CD4-positive, alpha-beta memory T cell (primary cell): ENCODE results near the gene MERTK. TPM values are rescaled to one million over a fixed set of nuclear protein-coding genes. Genes with fewer than 3 reads are reported as not detected.
"Not testable (repeated sequence)": the region's sequence is repeated elsewhere in the genome, so short reads cannot be mapped to it uniquely, and the experiment has no call there.

Experiments used
- CTCF ChIA-PET: fragments of 350-600 bp; sonication (Branson Sonifier 250); formaldehyde crosslinking; loops from one replicate; lab custom pipeline; 2021; ENCODE audit warnings: inconsistent platforms; ENCODE audit not compliant: partially characterized antibody; lab: Charles Lee
- POLR2A ChIA-PET: fragments of 350-600 bp; sonication (Branson Sonifier 250); formaldehyde crosslinking; loops from one replicate; lab custom pipeline; 2021; ENCODE audit not compliant: partially characterized antibody; lab: Charles Lee
- DNase-seq, 5 donors: peaks; one replicate each; pipeline versions ENCODE4 v3.0.0 to v3.0.0-alpha.2; 2020 to 2022; ENCODE audit warnings: mixed read lengths in 1 of 5
- H3K27ac ChIP-seq: one replicate; pipeline ENCODE4 v1.7.0; 2013; ENCODE audit warnings: low read depth, low read length
- H3K27me3 ChIP-seq: 2 replicates; pipeline ENCODE4 v1.7.0; 2013; ENCODE audit warnings: mild to moderate bottlenecking, low read length, moderate library complexity; ENCODE audit not compliant: insufficient read depth
- H3K36me3 ChIP-seq: 2 replicates; pipeline ENCODE4 v1.7.0; 2013; ENCODE audit warnings: mild to moderate bottlenecking, low read length, moderate library complexity; ENCODE audit not compliant: insufficient read depth
- H3K4me1 ChIP-seq: 2 replicates; pipeline ENCODE4 v1.7.0; 2013; ENCODE audit warnings: mild to moderate bottlenecking, low read length, moderate library complexity; ENCODE audit not compliant: insufficient read depth
- H3K4me3 ChIP-seq, 2 donors: one replicate each; pipeline ENCODE4 v1.7.0; 2013; ENCODE audit warnings: low read length in 2 of 2, mild to moderate bottlenecking in 1 of 2
- H3K9me3 ChIP-seq, 2 donors: one replicate each; pipeline ENCODE4 v1.7.0; 2013; ENCODE audit warnings: low read length in 2 of 2, control low read depth in 1 of 2; ENCODE audit not compliant: control insufficient read depth in 1 of 2
- H3K27ac Mint-ChIP-seq, 7 donors: one replicate each; pipeline ENCODE4 v1.8.0; 2020 to 2021; ENCODE audit warnings: mixed read lengths in 7 of 7, mild to moderate bottlenecking in 6 of 7, inconsistent platforms in 3 of 7, moderate library complexity in 3 of 7
- H3K27me3 Mint-ChIP-seq, 2 donors: one replicate each; pipeline ENCODE4 v1.8.0; 2020 to 2021; ENCODE audit warnings: mixed read lengths in 2 of 2
- H3K36me3 Mint-ChIP-seq, 2 donors: one replicate each; pipeline ENCODE4 v1.8.0; 2020 to 2021; ENCODE audit warnings: mixed read lengths in 2 of 2, inconsistent platforms in 1 of 2, mild to moderate bottlenecking in 1 of 2
- H3K4me1 Mint-ChIP-seq, 4 donors: one replicate each; pipeline ENCODE4 v1.8.0; 2020 to 2021; ENCODE audit warnings: mixed read lengths in 4 of 4, mild to moderate bottlenecking in 1 of 4
- H3K4me3 Mint-ChIP-seq, 8 donors: one replicate each; pipeline ENCODE4 v1.8.0; 2020 to 2021; ENCODE audit warnings: mixed read lengths in 8 of 8, mild to moderate bottlenecking in 7 of 8, moderate library complexity in 6 of 8, inconsistent platforms in 3 of 8
- H3K9me3 Mint-ChIP-seq, 8 donors: one replicate each; pipeline ENCODE4 v1.8.0; 2020 to 2021; ENCODE audit warnings: mixed read lengths in 8 of 8, mild to moderate bottlenecking in 5 of 8, inconsistent platforms in 3 of 8, moderate library complexity in 1 of 8
- intact Hi-C: fragments of 100-400 bp; cut with micrococcal nuclease; formaldehyde crosslinking; loops from one replicate; pipeline ENCODE4 v1.15.1; 2023
- polyA plus RNA-seq, 2 donors: library from polyadenylated mRNA; unstranded; fragments of 300-500 nt; fragmentation: Illumina TruSeq; gene quantifications; one replicate each; pipeline ENCODE4 v1.2.3, GENCODE V29; 2021
- total RNA-seq, 2 experiments: library from RNA; stranded (reverse); gene quantifications; one replicate each; pipeline ENCODE4 v1.2.3, GENCODE V29; 2021

MERTK gene
- total and polyA plus RNA-seq, 4 experiments from 2014 or later: 0.09 to 0.67 (median 0.45) TPM

DNA sequence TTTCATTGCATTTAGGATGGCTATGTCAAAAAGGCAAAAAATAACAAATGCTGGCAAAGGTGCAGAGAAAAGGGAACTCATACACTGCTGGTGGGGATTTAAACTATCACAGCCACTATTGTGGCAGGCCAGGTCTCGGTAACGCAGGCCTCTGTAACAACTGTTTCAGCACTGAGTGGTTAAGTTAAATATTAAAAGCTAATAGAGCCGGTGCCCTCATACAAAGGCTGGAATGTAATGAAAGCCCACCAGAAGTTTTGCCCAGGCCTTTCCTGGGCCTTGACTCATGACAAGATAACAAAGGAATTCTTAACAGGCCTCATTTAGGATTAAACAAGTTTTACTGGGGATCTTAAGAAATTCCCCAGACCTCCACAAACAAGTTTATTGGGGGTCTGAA, 10.7 kb downstream of the MERTK start:
- POLR2A ChIA-PET: no interaction called here

DNA sequence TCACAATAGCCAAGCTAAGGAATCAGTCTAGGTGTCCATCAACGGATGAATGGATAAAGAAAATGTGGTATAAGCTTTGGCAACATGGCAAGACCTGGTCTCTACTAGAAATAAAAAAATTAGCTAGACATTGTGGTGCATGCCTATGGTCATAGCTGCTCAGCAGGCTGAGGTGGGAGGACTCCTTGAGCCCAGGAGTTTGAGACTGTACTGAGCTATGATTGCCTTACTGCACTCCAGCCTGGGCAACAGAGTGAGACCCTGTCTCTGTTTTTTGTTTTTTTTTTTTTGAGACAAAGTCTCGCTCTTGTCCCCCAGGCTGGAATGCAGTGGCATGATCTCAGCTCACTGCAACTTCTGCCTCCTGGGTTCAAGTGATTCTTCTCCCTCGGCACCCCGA, 11.6 kb downstream of the MERTK start:
- H3K9me3 Mint-ChIP-seq, H3K4me3 Mint-ChIP-seq, CTCF ChIA-PET, H3K27me3 Mint-ChIP-seq, H3K27ac ChIP-seq, H3K9me3 ChIP-seq, intact Hi-C loops, H3K4me1 Mint-ChIP-seq, H3K4me1 ChIP-seq, H3K4me3 ChIP-seq, H3K27ac Mint-ChIP-seq, DNase-seq, H3K36me3 ChIP-seq, POLR2A ChIA-PET, H3K27me3 ChIP-seq, H3K36me3 Mint-ChIP-seq: not testable (repeated sequence)

More for the DNA sequence above, 10.7 kb downstream of the MERTK start:
- no peaks in the 10 kb centered on the region for H3K36me3 ChIP-seq
- peaks cover 8% of the 10 kb centered on the region for H3K4me1 ChIP-seq
- no peaks in the 10 kb centered on the region for H3K36me3 Mint-ChIP-seq
- H3K4me3 Mint-ChIP-seq: no peak overlapping the region
- intact Hi-C loops: no loop called here
- no peak for DNase-seq
- no peaks in the 10 kb centered on the region for H3K27me3 ChIP-seq
- no peak overlapping the region for H3K27ac Mint-ChIP-seq
- no peaks in the 10 kb centered on the region for H3K9me3 Mint-ChIP-seq
- H3K4me1 Mint-ChIP-seq: peaks cover 2 to 9% (median 7%) of the 10 kb centered on the region in 4 donors
- CTCF ChIA-PET: no interaction called here
- no peak overlapping the region for H3K4me3 ChIP-seq
- H3K27ac ChIP-seq: no peak overlapping the region
- H3K27me3 Mint-ChIP-seq: no peaks in the 10 kb centered on the region
- no peaks in the 10 kb centered on the region for H3K9me3 ChIP-seq

DNA sequence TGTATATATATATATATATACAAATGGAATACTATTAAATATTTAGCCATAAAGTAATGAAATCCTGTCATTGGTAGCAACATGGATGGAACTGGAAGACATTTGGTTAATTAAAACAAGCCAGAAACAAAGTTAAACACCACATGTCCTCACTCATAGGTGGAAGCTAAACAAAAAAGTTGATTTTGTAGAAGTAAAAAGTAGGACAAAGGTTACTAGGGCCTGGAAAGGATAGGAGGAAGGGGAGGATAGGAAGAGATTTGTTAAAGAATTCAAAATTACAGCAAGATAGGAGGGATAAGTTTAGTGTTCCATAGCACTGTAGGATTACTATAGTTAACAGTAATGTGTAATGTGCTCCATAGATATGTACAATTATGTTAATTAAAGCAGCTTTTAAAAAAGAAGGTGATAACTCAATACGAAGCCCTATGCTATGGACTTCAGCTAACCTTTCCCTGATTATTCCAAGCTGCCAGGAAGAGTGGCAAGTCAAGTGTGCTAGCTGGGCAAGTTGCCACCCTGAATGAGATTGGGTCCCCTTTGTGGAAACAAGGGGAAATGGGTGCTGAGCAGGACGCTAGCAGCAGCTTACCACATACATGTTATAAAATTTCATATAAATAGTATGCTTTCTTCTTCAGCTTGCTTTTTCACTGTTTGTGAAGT, 12.3 kb downstream of the MERTK start:
- no peak overlapping the region for H3K4me3 Mint-ChIP-seq
- peaks cover 8% of the 10 kb centered on the region for H3K4me1 ChIP-seq
- H3K27ac Mint-ChIP-seq: no peak overlapping the region
- peaks cover 2 to 9% (median 7%) of the 10 kb centered on the region in 4 donors for H3K4me1 Mint-ChIP-seq
- intact Hi-C loops: no loop called here
- no peaks in the 10 kb centered on the region for H3K27me3 ChIP-seq
- H3K9me3 Mint-ChIP-seq: peaks cover 0 to 2% (median 0%) of the 10 kb centered on the region in 8 donors
- no peaks in the 10 kb centered on the region for H3K36me3 ChIP-seq
- POLR2A ChIA-PET: interaction anchor here (1.3 kb wide), 1 partner anchor 17 kb away, joined by 4 read pairs; no protein-coding TSS in a partner anchor
- CTCF ChIA-PET: interaction anchor here (0.7 to 1.1 kb wide), 3 partner anchors 19 to 122 kb away, joined by 3 to 5 read pairs (median 4); no protein-coding TSS in a partner anchor
- no peaks in the 10 kb centered on the region for H3K36me3 Mint-ChIP-seq
- DNase-seq: no peak
- H3K4me3 ChIP-seq: no peak overlapping the region
- H3K27me3 Mint-ChIP-seq: no peaks in the 10 kb centered on the region
- H3K27ac ChIP-seq: no peak overlapping the region
- no peaks in the 10 kb centered on the region for H3K9me3 ChIP-seq

DNA sequence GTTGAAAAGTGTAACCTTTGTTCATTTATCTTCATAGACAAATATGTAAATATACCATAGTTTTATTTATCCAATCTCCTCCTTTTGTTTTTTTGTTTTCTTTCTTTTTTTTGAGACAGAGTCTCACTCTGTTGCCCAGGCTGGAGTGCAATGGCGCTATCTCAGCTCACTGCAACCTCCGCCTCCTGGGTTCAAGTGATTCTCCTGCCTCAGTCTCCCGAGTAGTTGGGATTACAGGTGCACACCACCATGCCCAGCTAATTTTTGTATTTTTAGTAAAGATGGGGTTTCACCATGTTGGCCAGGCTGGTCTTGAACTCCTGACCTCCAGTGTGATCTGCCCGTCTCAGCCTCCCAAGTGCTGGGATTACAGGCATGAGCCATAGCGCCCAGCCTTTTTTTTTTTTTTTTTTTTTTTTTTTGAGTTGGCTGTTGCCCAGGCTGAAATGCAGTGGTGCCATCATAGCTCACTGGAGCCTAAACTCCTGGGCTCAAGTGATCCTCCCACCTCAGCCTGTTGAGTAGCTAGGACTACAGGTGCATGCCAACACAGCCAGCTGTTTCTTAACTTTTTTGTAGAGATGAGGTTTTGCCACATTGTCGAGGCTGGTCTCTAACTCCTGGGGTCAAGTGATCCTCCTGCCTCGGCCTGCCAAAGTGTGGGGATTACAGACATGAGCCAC, 13.0 kb downstream of the MERTK start:
- H3K4me1 Mint-ChIP-seq, H3K27ac ChIP-seq: not testable (repeated sequence)
- CTCF ChIA-PET: interaction anchor here (0.6 to 1.1 kb wide), 4 partner anchors 17 to 122 kb away, joined by 3 to 5 read pairs (median 4); no protein-coding TSS in a partner anchor

DNA sequence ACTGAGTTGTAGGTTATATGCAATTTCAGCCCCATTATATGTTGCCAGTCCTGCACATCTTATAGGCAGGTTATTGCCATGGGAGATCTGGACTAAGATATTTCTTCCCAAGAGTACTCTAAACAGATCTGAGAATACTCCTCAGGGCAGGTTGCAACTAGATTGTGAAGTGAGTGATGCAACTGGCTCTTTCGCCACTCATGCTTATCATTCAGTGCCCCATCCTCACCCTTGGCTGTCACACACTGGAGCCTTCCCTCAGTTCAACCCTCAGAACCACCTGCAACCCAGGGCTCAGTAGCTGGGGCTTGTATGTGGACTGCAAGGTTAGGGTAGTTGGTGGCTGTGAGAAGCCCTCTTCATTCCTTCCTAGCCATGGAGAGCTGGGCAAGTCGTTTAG, 14.1 kb downstream of the MERTK start:
- H3K4me1 ChIP-seq: no peaks in the 10 kb centered on the region
- intact Hi-C loops: no loop called here
- no peaks in the 10 kb centered on the region for H3K27me3 Mint-ChIP-seq
- no peak for DNase-seq
- H3K4me3 Mint-ChIP-seq: no peak overlapping the region
- no peak overlapping the region for H3K4me3 ChIP-seq
- ChIA-PET CTCF (no interaction called here), POLR2A (no interaction called here)
- no peaks in the 10 kb centered on the region for H3K4me1 Mint-ChIP-seq
- no peak overlapping the region for H3K27ac Mint-ChIP-seq
- H3K27ac ChIP-seq: no peak overlapping the region
- no peaks in the 10 kb centered on the region for H3K27me3 ChIP-seq
- H3K9me3 ChIP-seq: no peaks in the 10 kb centered on the region
- no peaks in the 10 kb centered on the region for H3K36me3 ChIP-seq
- H3K9me3 Mint-ChIP-seq: peaks cover 0 to 2% (median 0%) of the 10 kb centered on the region in 8 donors
- H3K36me3 Mint-ChIP-seq: no peaks in the 10 kb centered on the region

More for the DNA sequence above, 13.0 kb downstream of the MERTK start:
- H3K27me3 ChIP-seq, DNase-seq, H3K27me3 Mint-ChIP-seq, H3K27ac Mint-ChIP-seq, H3K4me3 Mint-ChIP-seq, H3K36me3 ChIP-seq, H3K9me3 Mint-ChIP-seq, H3K4me3 ChIP-seq, H3K36me3 Mint-ChIP-seq, intact Hi-C loops, H3K9me3 ChIP-seq, H3K4me1 ChIP-seq: not testable (repeated sequence)
- POLR2A ChIA-PET: interaction anchor here (1.3 kb wide), 1 partner anchor 18 kb away, joined by 4 read pairs; no protein-coding TSS in a partner anchor

DNA sequence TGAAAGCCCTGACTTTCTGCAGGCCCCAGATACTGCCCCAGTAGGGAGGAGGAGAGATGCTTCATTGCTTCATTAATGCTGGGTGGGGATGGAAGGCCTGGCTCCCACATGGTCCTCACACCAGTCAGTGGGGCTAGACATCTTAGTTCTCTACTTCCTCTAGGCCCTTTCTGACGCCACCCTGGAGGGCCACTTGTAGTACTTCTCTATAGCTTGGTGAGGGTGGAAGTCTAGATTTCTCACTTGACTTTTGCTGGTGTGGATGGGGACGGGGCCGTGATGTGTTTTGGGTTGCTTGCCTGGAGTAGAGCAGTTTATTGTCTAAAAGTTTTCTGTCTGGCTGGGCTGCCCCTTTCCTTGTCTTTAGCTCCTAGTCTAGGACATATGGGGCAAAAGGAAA, 18.7 kb downstream of the MERTK start:
- Mint-ChIP-seq H3K27ac (no peak overlapping the region), H3K4me1 (no peaks in the 10 kb centered on the region), H3K27me3 (no peaks in the 10 kb centered on the region), H3K36me3 (no peaks in the 10 kb centered on the region), H3K4me3 (no peak overlapping the region), H3K9me3 (peaks cover 0 to 2% (median 0%) of the 10 kb centered on the region in 8 donors)
- Histone ChIP-seq H3K27ac (no peak overlapping the region), H3K4me1 (no peaks in the 10 kb centered on the region), H3K36me3 (no peaks in the 10 kb centered on the region), H3K4me3 (no peak overlapping the region), H3K27me3 (no peaks in the 10 kb centered on the region), H3K9me3 (no peaks in the 10 kb centered on the region)
- no peak for DNase-seq
- ChIA-PET CTCF (no interaction called here), POLR2A (no interaction called here)
- intact Hi-C loops: no loop called here

DNA sequence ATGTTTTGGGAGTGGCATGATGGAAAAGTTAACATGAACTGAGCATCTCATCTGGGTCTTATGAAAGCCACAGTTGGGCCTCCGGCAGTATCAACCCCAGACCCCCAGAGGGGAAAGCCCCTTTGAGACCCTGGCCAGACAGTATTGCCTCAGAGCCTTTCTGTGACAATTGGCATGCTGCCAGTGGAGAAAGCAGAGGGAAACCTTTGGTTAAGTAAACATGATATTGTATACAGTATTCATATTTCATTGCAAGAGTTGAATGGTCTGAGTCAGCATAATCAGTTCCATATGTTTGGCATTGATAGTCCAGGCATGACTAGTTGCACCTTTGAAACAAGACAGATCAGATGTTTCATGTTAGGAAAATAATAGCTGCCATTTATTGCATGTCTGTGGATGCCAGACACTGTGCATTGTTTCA, 20.0 kb downstream of the MERTK start:
- POLR2A ChIA-PET: interaction anchor here (0.6 kb wide), 1 partner anchor 81 kb away, joined by 3 read pairs; no protein-coding TSS in a partner anchor
- H3K4me1 Mint-ChIP-seq: no peaks in the 10 kb centered on the region

More for the DNA sequence above, 20.0 kb downstream of the MERTK start:
- no peak overlapping the region for H3K27ac Mint-ChIP-seq
- CTCF ChIA-PET: no interaction called here
- no peaks in the 10 kb centered on the region for H3K36me3 Mint-ChIP-seq
- H3K27me3 Mint-ChIP-seq: no peaks in the 10 kb centered on the region
- Histone ChIP-seq H3K27me3 (no peaks in the 10 kb centered on the region), H3K4me3 (no peak overlapping the region), H3K36me3 (no peaks in the 10 kb centered on the region), H3K4me1 (no peaks in the 10 kb centered on the region), H3K27ac (no peak overlapping the region), H3K9me3 (no peaks in the 10 kb centered on the region)
- peaks cover 0 to 2% (median 0%) of the 10 kb centered on the region in 8 donors for H3K9me3 Mint-ChIP-seq
- no peak overlapping the region for H3K4me3 Mint-ChIP-seq
- no peak for DNase-seq
- intact Hi-C loops: no loop called here
